OCI-LY7 (cell line): ENCODE results near the gene CYP3A5.

Experiments used
- CTCF ChIP-seq: fragments of 200-600 bp; sonication (generic); conservative IDR thresholded peaks from 2 replicates; pipeline ENCODE4 v1.5.1; 2014; ENCODE audit warnings: mild to moderate bottlenecking, antibody characterized with exemption, low read length, moderate library complexity, mixed read lengths
- EZH2phosphoT487 ChIP-seq: fragments of 200-600 bp; sonication (generic); IDR thresholded peaks from 2 replicates; pipeline ENCODE4 v1.6.1; 2018; ENCODE audit warnings: low read depth, borderline replicate concordance, mild to moderate bottlenecking, mixed run types, antibody characterized with exemption, low read length, moderate library complexity, mixed read lengths

DNA sequence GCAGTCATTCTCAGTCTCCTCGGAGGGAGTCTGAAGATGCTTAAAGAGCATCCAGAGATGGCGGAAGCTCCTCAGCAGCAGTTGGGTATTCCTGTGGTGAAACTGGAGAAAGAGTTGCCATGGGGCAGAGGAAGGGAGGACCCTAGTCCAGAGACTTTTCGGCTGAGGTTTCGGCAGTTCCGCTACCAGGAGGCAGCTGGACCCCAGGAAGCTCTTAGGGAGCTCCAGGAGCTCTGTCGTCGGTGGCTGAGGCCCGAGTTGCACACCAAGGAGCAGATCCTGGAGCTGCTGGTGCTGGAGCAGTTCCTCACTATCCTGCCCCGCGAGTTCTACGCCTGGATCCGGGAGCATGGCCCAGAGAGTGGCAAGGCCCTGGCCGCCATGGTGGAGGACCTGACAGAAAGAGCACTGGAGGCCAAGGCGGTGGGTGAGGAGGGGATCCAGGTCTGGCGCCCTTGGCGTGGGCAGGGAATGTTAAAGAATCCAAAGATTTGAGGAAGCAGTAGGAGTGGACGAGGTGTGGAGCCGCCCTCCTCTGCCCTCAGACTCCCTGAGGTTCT, 60.1 kb downstream of the CYP3A5 start:
- TF ChIP-seq CTCF (no peak), EZH2phosphoT487 (no peak)
